ENCODE measurements around the gene CXCL12. TPM values are rescaled to one million over a fixed set of nuclear protein-coding genes. Genes with fewer than 3 reads are reported as not detected.

The CXCL12 gene
- total and polyA plus RNA-seq, 10 donors = 22.7 to 549 (median 294) TPM

- Histone ChIP-seq H3K27me3 (replicated peaks in 1 of 7) (peaks cover 0 to 71% (median 36%) of the 10 kb centered on the region in 7 donors), H3K4me1 (peaks cover 0 to 46% (median 26%) of the 10 kb centered on the region in 6 donors), H3K27ac (peak overlapping the region; percentile 19 to 81 (median 74)), H3K4me3 (peak overlapping the region; percentile 39 to 70 (median 50)), H3K9me3 (no peaks in the 10 kb centered on the region), H3K36me3 (peaks cover 0 to 5% (median 0%) of the 10 kb centered on the region in 6 donors)
- WGBS, 5 donors = 2 to 4% (median 3%) methylated on average over 24 to 63 of the region's 63 CpGs
- TF ChIP-seq POLR2AphosphoS5 (IDR thresholded peaks at IDR 0.05) (peak in 2 of 3 donors; percentile 5 to 53), CTCF (IDR thresholded peaks at IDR 0.05 in 8 of 11, conservative IDR thresholded peaks at IDR 0.05 in 3 of 11) (no peak), POLR2A (IDR thresholded peaks at IDR 0.05) (no peak)
- intact Hi-C loops (cut with DNase I; ENCODE audit: low total_unique reads) = no loop called here
- DNase-seq = peak; percentile 76
These were observed 922 bp downstream of the CXCL12 start for GRCh38 chr10:44383749-44384600.

GRCh38 chr10:44382981-44383748 lies 1.7 kb downstream of the CXCL12 start:
- H3K27me3 ChIP-seq (replicated peaks in 1 of 7) = peaks cover 0 to 69% (median 36%) of the 10 kb centered on the region in 7 donors
- 31 to 48% (median 38%) methylated on average over 11 to 15 of the region's 15 CpGs for WGBS, 5 donors
- no peaks in the 10 kb centered on the region for H3K9me3 ChIP-seq
- H3K4me3 ChIP-seq = peak overlapping the region; percentile 39 to 70 (median 50)
- H3K4me1 ChIP-seq = peaks cover 0 to 46% (median 26%) of the 10 kb centered on the region in 6 donors
- H3K27ac ChIP-seq = peak overlapping the region in 6 of 8 donors; percentile 70 to 81 (median 76)
- TF ChIP-seq POLR2A (IDR thresholded peaks at IDR 0.05) (no peak), POLR2AphosphoS5 (IDR thresholded peaks at IDR 0.05) (peak in 1 of 3 donors; percentile 3)
- peaks cover 0 to 13% (median 0%) of the 10 kb centered on the region in 6 donors for H3K36me3 ChIP-seq
- intact Hi-C loops (cut with DNase I; ENCODE audit: low total_unique reads) = no loop called here
- peak; percentile 62 for DNase-seq

DNA sequence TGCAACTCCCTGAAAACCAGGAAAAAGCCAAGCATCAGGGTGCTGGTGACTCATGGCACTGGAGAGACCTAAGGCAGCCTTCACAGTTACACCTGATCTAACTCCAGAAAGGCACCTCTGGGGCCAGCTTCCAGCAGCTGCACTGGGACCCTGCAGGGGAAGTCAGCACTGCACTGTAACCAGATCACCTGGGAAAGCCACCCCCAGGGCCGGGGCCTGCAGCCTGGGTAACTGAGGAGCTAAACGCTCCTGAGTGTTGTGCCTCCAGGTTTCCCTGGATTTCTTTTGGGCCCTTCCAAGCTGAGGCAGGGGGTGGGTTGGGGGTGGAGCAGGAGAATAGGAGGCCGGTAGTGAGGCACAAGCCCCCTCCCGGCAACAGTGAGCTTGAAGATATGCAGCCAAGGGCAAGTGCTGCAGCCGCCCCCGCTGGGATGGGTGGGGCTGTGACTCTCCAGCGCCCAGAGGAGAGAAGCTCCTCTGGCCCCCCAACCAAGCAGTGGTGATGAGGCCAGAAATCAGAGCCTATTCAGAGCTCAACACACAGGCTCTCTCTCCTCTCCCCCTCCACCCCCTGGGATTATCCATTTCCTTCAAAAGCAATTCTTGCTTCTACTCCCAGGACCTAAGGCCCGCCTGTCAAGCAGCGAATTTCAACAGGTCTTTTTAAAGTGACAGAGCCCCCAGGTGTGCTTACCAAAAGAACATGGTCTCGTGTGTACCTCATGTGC lies 2.6 kb downstream of the CXCL12 start:
- WGBS, 5 donors = 57 to 79% (median 70%) methylated on average over 10 of the region's 10 CpGs
- Histone ChIP-seq H3K27me3 (replicated peaks in 1 of 7) (peaks cover 0 to 61% (median 36%) of the 10 kb centered on the region in 7 donors), H3K9me3 (no peaks in the 10 kb centered on the region), H3K36me3 (peaks cover 0 to 22% (median 0%) of the 10 kb centered on the region in 6 donors), H3K4me3 (peak overlapping the region; percentile 13 to 70 (median 50)), H3K4me1 (peaks cover 0 to 46% (median 26%) of the 10 kb centered on the region in 6 donors), H3K27ac (peak overlapping the region in 5 of 8 donors; percentile 73 to 81 (median 76))
- DNase-seq = peak; percentile 70
- TF ChIP-seq POLR2AphosphoS5 (IDR thresholded peaks at IDR 0.05) (peak in 1 of 3 donors; percentile 17), CTCF (IDR thresholded peaks at IDR 0.05 in 8 of 11, conservative IDR thresholded peaks at IDR 0.05 in 3 of 11) (no peak), POLR2A (IDR thresholded peaks at IDR 0.05) (no peak)
- intact Hi-C loops (cut with DNase I; ENCODE audit: low total_unique reads) = no loop called here
